ENCODE results near the gene FEM1C.

FEM1C gene

GRCh38 chr5:115522832-115523403 lies 21.7 kb downstream of the FEM1C start:
- H3K27ac ChIP-seq (ENCODE audit: low read depth, low read length), result no peak overlapping the region
- H3K4me3 ChIP-seq (ENCODE audit: low read depth, low read length), result no peak overlapping the region
- no peaks in the 10 kb centered on the region for H3K27me3 ChIP-seq (ENCODE audit: control insufficient read depth, insufficient read depth, low read length)
- peaks cover 32% of the 10 kb centered on the region for H3K36me3 ChIP-seq (ENCODE audit: control insufficient read depth, insufficient read depth, low read length)
- H3K4me1 ChIP-seq (ENCODE audit: control insufficient read depth, insufficient read depth, low read length), result peaks cover 16% of the 10 kb centered on the region
- no peak overlapping the region for H3K9ac ChIP-seq (ENCODE audit: low read depth, low read length)
- H3K9me3 ChIP-seq (ENCODE audit: control insufficient read depth, insufficient read depth, low read length), result no peaks in the 10 kb centered on the region

GRCh38 chr5:115520191-115520590 lies 24.4 kb downstream of the FEM1C start:
- no peaks in the 10 kb centered on the region for H3K27me3 ChIP-seq (ENCODE audit: control insufficient read depth, insufficient read depth, low read length)
- no peak overlapping the region for H3K4me3 ChIP-seq (ENCODE audit: low read depth, low read length)
- no peak overlapping the region for H3K27ac ChIP-seq (ENCODE audit: low read depth, low read length)
- peaks cover 17% of the 10 kb centered on the region for H3K36me3 ChIP-seq (ENCODE audit: control insufficient read depth, insufficient read depth, low read length)
- H3K4me1 ChIP-seq (ENCODE audit: control insufficient read depth, insufficient read depth, low read length), result peaks cover 16% of the 10 kb centered on the region
- H3K9me3 ChIP-seq (ENCODE audit: control insufficient read depth, insufficient read depth, low read length), result no peaks in the 10 kb centered on the region
- no peak overlapping the region for H3K9ac ChIP-seq (ENCODE audit: low read depth, low read length)

GRCh38 chr5:115516372-115516771 lies 28.2 kb downstream of the FEM1C start:
- H3K4me1 ChIP-seq (ENCODE audit: control insufficient read depth, insufficient read depth, low read length), result peaks cover 7% of the 10 kb centered on the region
- no peak overlapping the region for H3K9ac ChIP-seq (ENCODE audit: low read depth, low read length)
- H3K9me3 ChIP-seq (ENCODE audit: control insufficient read depth, insufficient read depth, low read length), result no peaks in the 10 kb centered on the region
- no peak overlapping the region for H3K27ac ChIP-seq (ENCODE audit: low read depth, low read length)
- H3K27me3 ChIP-seq (ENCODE audit: control insufficient read depth, insufficient read depth, low read length), result no peaks in the 10 kb centered on the region
- H3K36me3 ChIP-seq (ENCODE audit: control insufficient read depth, insufficient read depth, low read length), result no peaks in the 10 kb centered on the region
- no peak overlapping the region for H3K4me3 ChIP-seq (ENCODE audit: low read depth, low read length)

- Histone ChIP-seq H3K36me3 (ENCODE audit: control insufficient read depth, insufficient read depth, low read length) (no peaks in the 10 kb centered on the region), H3K9ac (ENCODE audit: low read depth, low read length) (no peak overlapping the region), H3K27ac (ENCODE audit: low read depth, low read length) (no peak overlapping the region), H3K9me3 (ENCODE audit: control insufficient read depth, insufficient read depth, low read length) (no peaks in the 10 kb centered on the region), H3K4me3 (ENCODE audit: low read depth, low read length) (no peak overlapping the region), H3K4me1 (ENCODE audit: control insufficient read depth, insufficient read depth, low read length) (no peaks in the 10 kb centered on the region), H3K27me3 (ENCODE audit: control insufficient read depth, insufficient read depth, low read length) (no peaks in the 10 kb centered on the region)
Measured at GRCh38 chr5:115514220-115514619, 30.4 kb downstream of the FEM1C start.

GRCh38 chr5:115511632-115512031 lies 32.9 kb downstream of the FEM1C start:
- Histone ChIP-seq H3K9me3 (ENCODE audit: control insufficient read depth, insufficient read depth, low read length) (no peaks in the 10 kb centered on the region), H3K9ac (ENCODE audit: low read depth, low read length) (no peak overlapping the region), H3K4me1 (ENCODE audit: control insufficient read depth, insufficient read depth, low read length) (no peaks in the 10 kb centered on the region), H3K27ac (ENCODE audit: low read depth, low read length) (no peak overlapping the region), H3K4me3 (ENCODE audit: low read depth, low read length) (no peak overlapping the region), H3K36me3 (ENCODE audit: control insufficient read depth, insufficient read depth, low read length) (no peaks in the 10 kb centered on the region), H3K27me3 (ENCODE audit: control insufficient read depth, insufficient read depth, low read length) (no peaks in the 10 kb centered on the region)

- H3K27ac ChIP-seq (ENCODE audit: low read depth, low read length), result no peak overlapping the region
Measured at GRCh38 chr5:115510145-115510645, 34.4 kb downstream of the FEM1C start.

GRCh38 chr5:115509547-115509946 lies 35.0 kb downstream of the FEM1C start:
- Histone ChIP-seq H3K9ac (ENCODE audit: low read depth, low read length) (no peak overlapping the region), H3K4me1 (ENCODE audit: control insufficient read depth, insufficient read depth, low read length) (no peaks in the 10 kb centered on the region), H3K36me3 (ENCODE audit: control insufficient read depth, insufficient read depth, low read length) (no peaks in the 10 kb centered on the region), H3K27me3 (ENCODE audit: control insufficient read depth, insufficient read depth, low read length) (no peaks in the 10 kb centered on the region), H3K9me3 (ENCODE audit: control insufficient read depth, insufficient read depth, low read length) (no peaks in the 10 kb centered on the region), H3K4me3 (ENCODE audit: low read depth, low read length) (no peak overlapping the region), H3K27ac (ENCODE audit: low read depth, low read length) (no peak overlapping the region)

More at GRCh38 chr5:115510145-115510645, 34.4 kb downstream of the FEM1C start:
- H3K9ac ChIP-seq (ENCODE audit: low read depth, low read length), result no peak overlapping the region
- no peak overlapping the region for H3K4me3 ChIP-seq (ENCODE audit: low read depth, low read length)
- no peaks in the 10 kb centered on the region for H3K27me3 ChIP-seq (ENCODE audit: control insufficient read depth, insufficient read depth, low read length)
- no peaks in the 10 kb centered on the region for H3K36me3 ChIP-seq (ENCODE audit: control insufficient read depth, insufficient read depth, low read length)
- H3K4me1 ChIP-seq (ENCODE audit: control insufficient read depth, insufficient read depth, low read length), result no peaks in the 10 kb centered on the region
- H3K9me3 ChIP-seq (ENCODE audit: control insufficient read depth, insufficient read depth, low read length), result no peaks in the 10 kb centered on the region

- no peak overlapping the region for H3K4me3 ChIP-seq (ENCODE audit: low read depth, low read length)
- H3K9ac ChIP-seq (ENCODE audit: low read depth, low read length), result no peak overlapping the region
- no peak overlapping the region for H3K27ac ChIP-seq (ENCODE audit: low read depth, low read length)
Measured at GRCh38 chr5:115507681-115508080, 36.9 kb downstream of the FEM1C start.

GRCh38 chr5:115503420-115503819 lies 41.2 kb downstream of the FEM1C start:
- no peaks in the 10 kb centered on the region for H3K36me3 ChIP-seq (ENCODE audit: control insufficient read depth, insufficient read depth, low read length)

More at GRCh38 chr5:115507681-115508080, 36.9 kb downstream of the FEM1C start:
- Histone ChIP-seq H3K36me3 (ENCODE audit: control insufficient read depth, insufficient read depth, low read length) (no peaks in the 10 kb centered on the region), H3K4me1 (ENCODE audit: control insufficient read depth, insufficient read depth, low read length) (no peaks in the 10 kb centered on the region), H3K27me3 (ENCODE audit: control insufficient read depth, insufficient read depth, low read length) (no peaks in the 10 kb centered on the region), H3K9me3 (ENCODE audit: control insufficient read depth, insufficient read depth, low read length) (no peaks in the 10 kb centered on the region)

GRCh38 chr5:115501464-115502210 lies 42.9 kb downstream of the FEM1C start:
- no peaks in the 10 kb centered on the region for H3K36me3 ChIP-seq (ENCODE audit: control insufficient read depth, insufficient read depth, low read length)
- peaks cover 22% of the 10 kb centered on the region for H3K4me1 ChIP-seq (ENCODE audit: control insufficient read depth, insufficient read depth, low read length)
- H3K27me3 ChIP-seq (ENCODE audit: control insufficient read depth, insufficient read depth, low read length), result no peaks in the 10 kb centered on the region
- no peaks in the 10 kb centered on the region; the same call in 1 of the 2 replicates for H3K9me3 ChIP-seq (ENCODE audit: control insufficient read depth, insufficient read depth, low read length)
- no peak overlapping the region for H3K4me3 ChIP-seq (ENCODE audit: low read depth, low read length)
- H3K27ac ChIP-seq (ENCODE audit: low read depth, low read length), result no peak overlapping the region
- no peak overlapping the region for H3K9ac ChIP-seq (ENCODE audit: low read depth, low read length)

More at GRCh38 chr5:115503420-115503819, 41.2 kb downstream of the FEM1C start:
- H3K27ac ChIP-seq (ENCODE audit: low read depth, low read length), result no peak overlapping the region
- peaks cover 22% of the 10 kb centered on the region for H3K4me1 ChIP-seq (ENCODE audit: control insufficient read depth, insufficient read depth, low read length)
- no peak overlapping the region for H3K9ac ChIP-seq (ENCODE audit: low read depth, low read length)
- no peak overlapping the region for H3K4me3 ChIP-seq (ENCODE audit: low read depth, low read length)
- no peaks in the 10 kb centered on the region for H3K27me3 ChIP-seq (ENCODE audit: control insufficient read depth, insufficient read depth, low read length)
- H3K9me3 ChIP-seq (ENCODE audit: control insufficient read depth, insufficient read depth, low read length), result no peaks in the 10 kb centered on the region; the same call in 1 of the 2 replicates

GRCh38 chr5:115500225-115500624 lies 44.4 kb downstream of the FEM1C start:
- Histone ChIP-seq H3K9me3 (ENCODE audit: control insufficient read depth, insufficient read depth, low read length) (no peaks in the 10 kb centered on the region; the same call in 1 of the 2 replicates), H3K9ac (ENCODE audit: low read depth, low read length) (no peak overlapping the region), H3K27ac (ENCODE audit: low read depth, low read length) (no peak overlapping the region), H3K4me3 (ENCODE audit: low read depth, low read length) (0 out of 2 replicates have a peak overlapping the region, but pooled peaks have one; percentile 8), H3K4me1 (ENCODE audit: control insufficient read depth, insufficient read depth, low read length) (peaks cover 22% of the 10 kb centered on the region), H3K36me3 (ENCODE audit: control insufficient read depth, insufficient read depth, low read length) (no peaks in the 10 kb centered on the region), H3K27me3 (ENCODE audit: control insufficient read depth, insufficient read depth, low read length) (no peaks in the 10 kb centered on the region)

Data from HUES48 (cell line).